Cardiac muscle cell (in vitro differentiated cells and primary cell): ENCODE data around the gene FBRS. TPM values are rescaled to one million over a fixed set of nuclear protein-coding genes. Genes with fewer than 3 reads are reported as not detected.
A peak's percentile ranks its signal among the peaks of the same experiment; 100 is the strongest.
"Not testable (repeated sequence)": the region's sequence is repeated elsewhere in the genome, so short reads cannot be mapped to it uniquely, and the experiment has no call there.

Experiments
- DNase-seq, 2 donors: peaks; one replicate each; pipeline versions ENCODE4 v3.0.0 to v3.0.0-alpha.2; 2010 to 2017; ENCODE audit warnings: low read depth in 1 of 2, low spot score in 1 of 2
- H3K27ac ChIP-seq: fragments of 200-600 bp; sonication (generic); 2 replicates; pipeline ENCODE4 v1.5.1; 2016
- H3K27me3 ChIP-seq: fragments of 200-600 bp; sonication (generic); 2 replicates; pipeline ENCODE4 v1.6.0; 2016; ENCODE audit warnings: control low read depth
- H3K36me3 ChIP-seq: fragments of 200-600 bp; sonication (generic); 2 replicates; pipeline ENCODE4 v1.5.1; 2016; ENCODE audit warnings: control low read depth
- H3K4me1 ChIP-seq: fragments of 200-600 bp; sonication (generic); 2 replicates; pipeline ENCODE4 v1.8.1; 2017; ENCODE audit warnings: low read depth, mild to moderate bottlenecking, mixed run types
- H3K4me3 ChIP-seq: fragments of 200-600 bp; sonication (generic); 2 replicates; pipeline ENCODE4 v1.5.1; 2016; ENCODE audit warnings: mild to moderate bottlenecking
- H3K9me3 ChIP-seq: fragments of 200-600 bp; sonication (generic); 2 replicates; pipeline ENCODE4 v1.5.1; 2017; ENCODE audit warnings: low read depth, mild to moderate bottlenecking, control low read depth
- CTCF ChIP-seq: IDR thresholded peaks from 2 replicates; pipeline ENCODE4 v1.5.1; 2012; ENCODE audit warnings: low read depth, mild to moderate bottlenecking, low read length
- polyA plus RNA-seq: library from polyadenylated mRNA; unstranded; fragments of >200 nt; fragmentation: Nextera tagmentation; extraction: Ambion mirVana; gene quantifications from 2 replicates; pipeline ENCODE4 v1.2.1, GENCODE V29; 2016
- total RNA-seq: library from RNA; depleted of rRNA; stranded (reverse); fragments of >200 nt; gene quantifications from 2 replicates; pipeline ENCODE4 v1.2.3, GENCODE V29; 2016

FBRS gene
- total and polyA plus RNA-seq, 2 experiments from 2014 or later, result 21.2 to 55.4 TPM

- H3K9me3 ChIP-seq, result no peaks in the 10 kb centered on the region
- TF ChIP-seq CTCF, result no peak
- H3K27ac ChIP-seq, result peak overlapping the region; percentile 100
Observed at GRCh38 chr16:30699615-30700099, 41.4 kb downstream of the FBRS start.

GRCh38 chr16:30700491-30700890 lies 42.3 kb downstream of the FBRS start:
- Histone ChIP-seq H3K27me3 (no peaks in the 10 kb centered on the region), H3K27ac (peak overlapping the region; percentile 35), H3K9me3 (no peaks in the 10 kb centered on the region), H3K36me3 (peaks cover 39% of the 10 kb centered on the region), H3K4me1 (peaks cover 9% of the 10 kb centered on the region), H3K4me3 (no peak overlapping the region)
- TF ChIP-seq CTCF, result no peak
- DNase-seq, result peak; percentile 5 to 72

More at GRCh38 chr16:30699615-30700099, 41.4 kb downstream of the FBRS start:
- H3K4me3 ChIP-seq, result peak overlapping the region; percentile 70
- no peaks in the 10 kb centered on the region for H3K27me3 ChIP-seq
- peaks cover 32% of the 10 kb centered on the region for H3K36me3 ChIP-seq
- peaks cover 9% of the 10 kb centered on the region for H3K4me1 ChIP-seq
- no peak for DNase-seq

- Histone ChIP-seq H3K4me1 (peaks cover 9% of the 10 kb centered on the region), H3K4me3 (no peak overlapping the region), H3K27me3 (no peaks in the 10 kb centered on the region), H3K36me3 (peaks cover 41% of the 10 kb centered on the region), H3K27ac (peak overlapping the region; percentile 35), H3K9me3 (no peaks in the 10 kb centered on the region)
- TF ChIP-seq CTCF, result no peak
- no peak for DNase-seq
Observed at GRCh38 chr16:30700971-30701370, 42.7 kb downstream of the FBRS start.

- not testable (repeated sequence) for H3K4me1 ChIP-seq, H3K4me3 ChIP-seq, H3K9me3 ChIP-seq, H3K27ac ChIP-seq, DNase-seq, H3K27me3 ChIP-seq
- peaks cover 62% of the 10 kb centered on the region for H3K36me3 ChIP-seq
Observed at GRCh38 chr16:30703071-30703470, 44.8 kb downstream of the FBRS start.

GRCh38 chr16:30703971-30704370 lies 45.7 kb downstream of the FBRS start:
- Histone ChIP-seq H3K27me3 (no peaks in the 10 kb centered on the region), H3K4me1 (peaks cover 9% of the 10 kb centered on the region), H3K9me3 (no peaks in the 10 kb centered on the region), H3K4me3 (no peak overlapping the region), H3K27ac (no peak overlapping the region), H3K36me3 (peaks cover 71% of the 10 kb centered on the region)
- DNase-seq, result no peak
- TF ChIP-seq CTCF, result no peak

- no peaks in the 10 kb centered on the region for H3K9me3 ChIP-seq
- peaks cover 87% of the 10 kb centered on the region for H3K36me3 ChIP-seq
- no peak overlapping the region for H3K27ac ChIP-seq
- no peaks in the 10 kb centered on the region for H3K27me3 ChIP-seq
- DNase-seq, result no peak
- no peak overlapping the region for H3K4me3 ChIP-seq
- TF ChIP-seq CTCF, result no peak
- no peaks in the 10 kb centered on the region for H3K4me1 ChIP-seq
Observed at GRCh38 chr16:30706046-30706445, 47.8 kb downstream of the FBRS start.
